Left colon (tissue), 2 donors: ENCODE data around the gene RAPSN. TPM values are rescaled to one million over a fixed set of nuclear protein-coding genes. Genes with fewer than 3 reads are reported as not detected.

Experiments
- ATAC-seq: fragments of 200-7000 bp; cut with Tn5 transposase; one replicate; pipeline ENCODE4 v1.9.1; 2020; ENCODE audit warnings: mild to moderate bottlenecking, moderate library complexity
- DNase-seq, 2 donors: peaks; one replicate each; pipeline ENCODE4 v3.0.0-alpha.2; 2020
- intact Hi-C, 2 donors: fragments of 100-400 bp; cut with DNase I in 1 of 2; cut with micrococcal nuclease in 1 of 2; formaldehyde crosslinking; loops; one replicate each; pipeline versions ENCODE4 v1.11.2 to v1.14.0; 2022; cut with DNase I, micrococcal nuclease
- microRNA-seq, 2 donors: library from miRNA; unstranded; fragments of <30 nt; microRNA quantifications; one replicate each; pipeline versions ENCODE4 v1.1.0 to v1.2.0, GENCODE V29; 2020
- total RNA-seq, 2 donors: library from RNA; stranded (reverse); fragmentation: NEBNext Ultra II Directional; extraction: Animal tissue kit (Norgen Biotek cat#: 25700); gene quantifications; one replicate each; pipeline ENCODE4 v1.2.1, GENCODE V29; 2021
- donor health status: DM: no; HTN: no; CAD: no.
- donor health status: DM: yes; HTN: yes; CAD: no.

The RAPSN gene
- total RNA-seq, 2 donors from 2014 or later = 0.61 to 0.70 TPM

DNA sequence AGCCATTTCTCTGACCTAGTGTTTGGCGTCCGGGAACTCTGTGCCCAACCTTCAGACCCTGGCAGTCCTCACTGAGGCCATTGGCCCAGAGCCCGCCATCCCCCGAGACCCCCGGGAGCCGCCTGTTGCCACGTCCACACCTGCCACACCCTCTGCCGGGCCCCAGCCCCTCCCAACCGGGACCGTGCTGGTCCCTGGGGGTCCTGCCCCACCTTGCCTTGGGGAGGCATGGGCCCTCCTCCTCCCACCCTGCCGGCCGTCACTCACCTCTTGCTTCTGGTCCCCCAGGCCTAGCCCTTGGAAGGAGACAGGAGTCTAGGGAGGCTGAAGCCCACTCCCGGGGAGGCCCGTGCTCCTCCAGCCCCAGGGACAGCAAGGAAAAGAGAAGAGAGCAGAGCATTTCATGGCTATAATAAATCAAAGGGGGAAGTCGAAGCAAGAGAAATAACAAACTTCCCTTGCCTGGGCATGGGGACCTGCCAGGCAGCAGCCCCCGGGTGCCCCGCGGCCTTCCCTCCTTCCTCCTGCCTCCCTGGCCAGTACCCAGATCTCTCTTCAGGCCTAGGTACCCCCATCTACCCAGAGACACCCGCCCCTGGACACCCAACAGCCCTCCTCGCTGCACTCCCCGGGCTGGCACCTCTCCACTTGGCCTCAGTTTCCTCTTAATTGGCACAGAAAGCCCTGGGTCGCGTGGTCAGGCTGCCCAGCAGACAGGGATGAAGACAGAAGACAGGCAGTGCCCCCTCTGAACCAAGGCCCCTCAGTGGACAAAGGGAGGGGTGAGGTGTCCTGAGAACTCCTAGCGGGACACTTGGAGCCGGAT lies 53.5 kb downstream of the RAPSN start:
- intact Hi-C loops = no loop called here

DNA sequence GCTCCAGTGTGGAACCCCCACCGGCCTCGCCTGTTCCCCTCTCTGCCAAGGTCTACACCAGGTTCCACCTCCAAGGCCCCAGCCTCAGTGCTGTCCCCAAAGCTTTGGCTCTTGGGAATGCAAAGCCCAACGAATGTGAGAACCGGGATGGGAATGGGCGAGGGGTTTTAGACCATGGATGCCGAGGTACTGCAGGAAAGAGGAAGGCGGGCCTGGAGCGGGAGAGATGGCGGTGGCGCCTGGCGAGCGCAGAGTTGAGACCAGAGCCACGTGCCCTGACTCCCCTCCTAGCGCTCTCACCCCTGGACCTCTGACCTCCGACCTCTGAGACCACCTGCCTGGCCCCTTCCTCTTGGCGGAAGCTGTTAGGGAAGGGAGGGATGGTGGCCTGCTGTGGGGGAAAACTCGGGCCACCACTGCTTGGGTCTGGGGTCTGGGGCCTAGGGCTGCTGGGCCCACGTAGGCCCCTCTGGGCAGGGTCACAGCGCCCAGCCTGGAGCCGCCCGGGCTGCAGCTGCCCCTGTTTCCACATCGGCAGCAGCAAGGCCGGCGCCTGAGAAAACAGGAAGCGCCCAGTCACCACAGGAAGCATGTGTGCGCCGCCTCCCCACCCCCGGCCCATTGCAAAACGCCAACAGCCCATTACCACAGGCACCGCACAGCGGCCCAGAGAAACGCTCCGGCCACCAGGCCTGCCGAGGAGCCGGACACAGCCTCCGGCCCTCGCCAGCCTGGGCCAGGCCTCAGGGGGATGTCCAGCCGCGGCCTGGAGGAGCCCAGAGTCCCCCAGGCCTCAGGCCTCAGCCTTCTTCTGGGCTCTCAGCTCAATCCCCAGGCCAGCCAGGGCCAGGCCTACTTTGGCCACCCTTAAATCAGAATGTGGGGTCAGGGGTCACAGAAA lies 54.4 kb downstream of the RAPSN start:
- DNase-seq (peak in 1 of 2 donors; percentile 57), ATAC-seq (peak; percentile 56)
- intact Hi-C loops = no loop called here

More for the DNA sequence above, 53.5 kb downstream of the RAPSN start:
- no peak for ATAC-seq
- DNase-seq = no peak

DNA sequence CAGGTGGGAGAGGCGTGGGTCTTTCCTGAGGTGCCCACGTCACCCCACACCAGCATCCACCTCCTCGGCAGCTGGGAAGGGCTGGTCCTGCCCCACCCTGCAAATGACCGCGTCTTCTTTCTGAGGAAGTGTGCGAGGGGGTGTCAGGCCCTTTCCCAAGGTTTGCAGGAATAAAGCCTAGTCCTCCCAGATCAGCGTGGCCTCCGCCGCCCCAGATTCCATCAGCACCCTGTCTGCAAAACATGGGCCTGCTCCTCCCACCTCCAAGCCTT lies 55.0 kb downstream of the RAPSN start:
- no peak for DNase-seq
- ATAC-seq = no peak
- intact Hi-C loops = no loop called here

DNA sequence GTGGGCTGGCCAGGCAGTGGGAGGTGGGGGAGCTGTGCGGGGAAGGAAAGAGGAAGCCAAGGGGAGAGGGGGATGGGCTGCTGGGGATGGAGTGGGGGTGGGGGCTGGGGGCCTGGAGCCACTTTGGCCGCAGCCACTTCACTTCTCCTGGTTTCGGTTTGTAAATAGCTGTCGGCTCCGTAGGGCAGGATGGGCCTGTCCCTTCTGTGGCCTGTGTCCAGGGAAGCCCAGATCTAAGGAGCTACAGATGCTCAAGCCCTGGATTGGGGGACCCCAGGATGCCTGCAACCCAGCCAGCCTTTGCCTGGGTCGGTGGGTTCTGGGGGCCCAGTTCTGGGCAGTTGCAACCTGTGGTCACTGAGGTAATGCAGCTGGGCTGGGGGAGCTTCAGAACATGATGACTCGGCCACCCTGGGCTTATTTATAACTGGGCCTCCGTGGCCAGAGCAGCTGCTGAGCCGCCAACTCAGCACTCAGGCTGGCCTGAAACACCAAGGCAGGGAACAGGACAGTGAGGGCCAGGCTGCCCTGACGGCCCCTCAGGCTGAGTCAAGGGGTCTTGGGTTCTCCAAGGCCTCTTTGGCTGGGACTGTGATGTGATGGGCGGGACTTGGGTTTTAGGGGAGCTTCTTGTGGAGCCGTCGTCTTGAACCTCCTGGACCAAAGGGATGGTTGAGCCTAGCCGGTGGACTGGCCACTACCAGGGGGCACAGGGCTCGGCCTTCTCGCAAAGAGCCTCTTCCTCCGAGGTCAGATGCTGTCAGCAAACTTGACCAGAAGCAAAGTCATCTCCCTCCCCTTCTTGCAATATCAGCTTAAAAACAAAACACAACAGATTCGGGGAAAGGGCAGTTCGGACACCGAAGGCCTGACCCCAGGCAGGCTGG lies 55.5 kb downstream of the RAPSN start:
- peak; percentile 29 for ATAC-seq
- intact Hi-C loops = no loop called here
- no peak for DNase-seq

DNA sequence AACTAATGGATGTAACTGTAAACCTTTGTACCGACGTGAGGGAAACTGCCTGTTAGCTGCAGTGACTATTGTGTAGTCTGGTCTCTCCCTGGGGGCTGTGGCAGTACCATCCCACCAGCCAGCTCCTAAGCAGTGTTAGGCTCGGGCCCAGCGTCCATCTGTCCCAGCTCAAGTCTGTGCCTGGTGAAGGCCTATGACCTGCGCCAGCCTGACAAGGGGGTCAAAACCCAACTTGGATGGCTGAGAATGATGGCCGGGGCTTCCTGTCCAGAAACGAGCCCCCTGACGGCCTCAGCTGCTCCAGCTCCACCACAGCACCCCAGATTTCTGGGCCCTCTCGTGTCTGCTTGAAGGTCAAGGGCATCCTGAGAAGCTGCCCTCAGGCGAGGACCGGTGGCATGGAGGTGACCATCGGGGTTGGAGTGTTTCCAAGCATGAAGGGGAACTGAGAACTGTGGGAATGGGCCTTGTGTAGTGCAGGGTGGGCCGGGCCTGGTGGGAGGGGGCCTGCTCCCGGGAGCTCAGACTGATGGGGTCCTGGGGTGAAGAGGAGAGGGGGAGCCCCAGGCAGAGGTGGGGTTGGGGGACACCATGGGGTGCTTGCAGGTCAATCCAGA lies 56.3 kb downstream of the RAPSN start:
- no peak for DNase-seq
- ATAC-seq = no peak
- intact Hi-C loops = no loop called here

DNA sequence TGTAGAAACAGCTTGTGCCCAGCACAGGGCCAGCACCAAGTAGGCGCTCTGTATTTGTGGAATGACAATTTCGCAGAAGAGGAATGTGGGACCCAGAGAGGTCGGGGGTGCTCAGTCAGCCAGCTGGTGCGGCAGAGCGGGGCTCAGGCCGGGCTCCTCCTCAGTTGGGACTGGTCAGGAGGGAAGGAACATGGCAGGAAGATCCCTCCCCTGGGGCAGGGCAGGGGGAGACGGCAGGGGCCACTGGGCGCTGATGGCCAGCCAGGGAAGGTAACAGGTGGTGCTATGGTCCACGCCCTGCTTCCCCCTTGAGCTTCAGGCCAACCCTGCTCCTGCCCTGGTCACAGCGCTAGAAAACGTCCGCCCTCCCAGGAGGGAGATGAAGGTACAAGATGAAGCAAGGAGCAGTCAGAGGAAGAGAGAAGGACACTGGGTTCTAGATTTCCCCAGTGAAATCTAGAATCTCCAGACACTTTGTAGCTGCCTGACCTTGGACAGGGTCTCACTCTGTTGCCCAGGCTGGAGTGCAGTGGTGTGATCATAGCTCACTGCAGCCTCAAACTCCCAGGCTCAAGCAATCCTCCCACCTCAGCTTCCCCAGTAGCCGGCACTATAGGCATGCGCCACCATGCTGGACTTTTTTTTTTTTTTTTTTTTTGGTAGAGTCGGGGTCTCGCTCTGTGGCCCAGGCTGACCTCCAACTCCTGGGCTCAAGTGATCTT lies 57.1 kb downstream of the RAPSN start:
- ATAC-seq (no peak), DNase-seq (no peak)
- intact Hi-C loops = no loop called here

DNA sequence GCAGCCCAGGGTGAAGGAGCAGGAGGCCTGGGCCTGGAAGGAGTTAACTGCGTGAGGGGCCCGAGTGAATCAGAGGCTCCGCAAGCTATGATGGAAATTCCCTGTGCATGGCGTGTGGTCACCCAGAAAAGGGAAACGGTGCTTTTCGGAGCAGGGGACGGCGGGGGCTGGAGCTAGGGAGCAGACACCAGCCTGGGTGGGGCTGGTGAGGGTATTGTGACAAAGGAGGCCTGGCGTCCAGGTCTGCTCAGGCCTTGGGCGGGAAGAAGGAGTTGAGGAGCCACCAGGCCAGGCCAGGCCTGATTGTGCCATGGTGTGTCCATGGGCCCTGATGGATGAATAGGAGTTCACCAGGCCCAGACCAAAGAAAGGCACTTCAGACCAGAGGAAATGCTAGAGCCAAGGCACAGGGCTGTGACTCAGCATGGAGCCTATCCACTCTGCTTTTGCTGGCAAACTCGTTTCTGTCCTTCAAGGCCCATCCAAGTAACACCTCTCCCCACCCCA lies 57.8 kb downstream of the RAPSN start:
- no peak for DNase-seq
- intact Hi-C loops = no loop called here
- ATAC-seq = no peak

DNA sequence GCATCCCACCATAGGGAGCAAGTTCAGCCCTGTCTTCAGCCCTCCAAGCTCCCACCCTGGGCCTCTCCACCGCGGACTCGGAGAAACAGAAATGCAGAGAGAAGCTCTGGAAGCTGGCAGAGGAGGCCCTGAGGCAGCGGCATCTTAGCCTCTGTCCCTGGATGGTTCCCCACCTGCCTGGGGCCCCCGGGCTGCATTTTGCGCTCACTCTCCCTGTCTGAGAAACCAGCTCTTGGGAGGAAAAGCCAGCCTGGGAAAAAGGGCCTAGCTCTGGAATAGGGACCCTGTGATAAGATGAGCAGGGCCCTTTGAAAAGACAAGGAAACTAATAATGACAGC lies 58.5 kb downstream of the RAPSN start:
- intact Hi-C loops = no loop called here

DNA sequence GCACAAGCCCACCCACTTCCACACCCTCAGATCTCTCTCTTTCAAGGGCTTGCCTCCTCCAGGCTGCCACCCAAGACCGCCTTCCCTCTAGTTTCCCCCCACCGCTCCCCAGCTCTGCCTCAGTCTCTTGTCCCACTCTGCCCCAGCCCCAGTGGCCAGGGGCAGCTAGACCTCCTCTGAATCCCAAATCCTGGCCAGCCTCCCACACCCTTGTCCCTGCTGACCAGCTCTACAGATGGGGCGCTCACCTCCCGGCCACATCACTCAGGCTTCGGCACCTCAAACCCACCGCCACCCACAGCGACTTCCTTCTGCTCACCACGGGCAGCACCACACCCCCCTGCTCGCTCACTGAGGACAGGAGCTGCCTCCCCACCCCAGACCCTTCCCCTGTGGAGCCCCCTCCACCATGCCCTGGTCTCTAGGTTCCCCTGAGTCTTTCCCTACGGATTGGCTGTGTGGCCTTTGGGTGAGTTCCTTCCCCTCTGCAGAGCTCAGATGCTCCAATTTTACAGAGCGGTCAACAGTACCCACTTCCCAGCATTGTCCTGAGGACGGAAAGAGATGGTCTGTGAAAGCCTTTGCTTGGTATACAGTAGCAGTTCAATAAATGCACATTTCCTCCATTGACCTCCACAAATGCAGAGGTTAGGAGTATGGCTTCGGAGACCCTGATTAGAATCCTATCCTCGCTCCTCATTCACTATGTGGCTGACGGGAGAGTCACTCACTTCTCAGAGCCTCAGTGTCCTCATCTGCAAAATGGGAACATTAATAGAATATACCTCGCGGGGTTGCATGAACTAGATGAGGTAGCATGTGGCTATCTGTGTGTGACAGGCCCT lies 59.1 kb downstream of the RAPSN start:
- ATAC-seq = no peak

More for the DNA sequence above, 58.5 kb downstream of the RAPSN start:
- no peak for DNase-seq
- no peak for ATAC-seq

DNA sequence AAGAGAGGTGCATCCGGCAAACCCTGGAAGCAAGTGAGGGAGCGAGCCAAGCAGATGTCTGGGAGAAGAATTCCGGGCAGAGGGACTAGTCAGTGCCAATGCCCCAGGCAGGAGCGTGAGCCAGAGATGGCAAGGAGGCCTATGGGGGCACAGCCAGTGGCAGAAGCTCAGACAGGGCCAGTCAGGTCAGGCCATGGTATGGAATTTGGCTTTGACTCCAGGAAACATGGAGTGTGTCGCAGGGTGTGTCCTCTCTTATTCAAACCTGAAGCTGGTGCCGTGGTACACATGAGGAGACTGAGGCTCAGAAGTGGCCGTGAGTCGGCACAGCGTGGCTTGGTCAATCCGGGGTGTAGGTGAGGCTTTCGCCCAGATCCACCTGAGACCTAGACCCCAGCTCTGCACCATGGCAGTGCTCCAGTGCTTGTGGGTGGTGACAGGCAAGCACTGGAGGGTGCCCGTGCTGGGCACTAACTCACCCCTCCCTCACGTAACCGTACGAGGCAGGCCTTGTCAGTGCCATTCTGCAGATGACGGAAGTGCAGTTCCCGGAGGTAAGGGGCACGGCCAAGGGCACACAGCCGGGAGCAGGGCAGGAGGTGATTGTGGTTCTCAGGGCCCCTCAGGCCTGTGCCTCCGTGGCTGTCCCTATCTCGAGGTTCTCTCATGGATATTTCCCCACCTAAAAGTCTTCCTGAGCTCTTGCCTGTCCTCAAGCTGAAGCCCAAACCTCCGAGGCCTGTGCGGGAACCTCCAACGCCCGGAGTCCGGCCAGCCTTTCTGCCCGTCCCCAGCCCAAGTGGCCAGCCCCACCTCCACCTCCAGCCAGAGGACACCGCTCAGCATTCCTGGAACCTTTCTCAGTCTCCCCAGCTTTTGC lies 60.0 kb downstream of the RAPSN start:
- no peak for DNase-seq
- ATAC-seq = no peak
- intact Hi-C loops = no loop called here

More for the DNA sequence above, 59.1 kb downstream of the RAPSN start:
- DNase-seq = no peak
- intact Hi-C loops = no loop called here

DNA sequence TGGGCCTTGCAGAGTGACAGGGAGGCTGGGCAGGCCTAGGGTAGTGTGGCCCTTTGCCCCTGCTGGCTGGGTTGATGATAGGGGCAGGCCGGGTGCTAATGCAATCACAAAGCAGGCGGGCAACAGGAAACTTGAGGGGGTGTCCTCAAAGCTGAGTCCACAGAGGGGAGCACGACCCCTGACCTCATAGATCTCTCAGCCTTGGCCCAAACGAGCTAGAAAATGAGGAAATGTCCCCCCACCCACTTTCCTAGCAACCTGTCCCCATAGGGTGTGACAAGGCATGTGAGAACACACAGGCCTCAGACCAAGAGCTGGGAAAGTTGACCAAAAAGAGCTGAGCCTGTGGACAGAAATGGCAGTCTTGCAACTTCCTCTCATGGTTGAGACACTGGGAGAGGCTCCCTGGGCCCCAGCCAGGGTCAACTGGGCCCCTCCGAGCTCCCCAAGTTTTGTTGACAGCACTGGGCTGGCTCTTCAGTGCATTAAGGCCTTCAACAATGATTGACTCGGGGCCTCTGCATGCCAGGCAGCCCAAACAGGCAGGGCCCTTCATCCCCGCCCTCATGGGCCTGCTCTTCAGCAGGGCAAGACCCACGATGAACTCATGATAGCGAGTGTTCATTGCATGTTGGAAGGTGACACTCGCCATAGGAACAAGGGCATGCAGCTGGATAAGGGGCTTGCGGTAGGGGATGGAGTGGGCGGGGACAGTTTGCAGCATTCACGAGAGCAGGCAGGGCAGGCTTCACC lies 60.8 kb downstream of the RAPSN start:
- DNase-seq (no peak), ATAC-seq (no peak)
- intact Hi-C loops = no loop called here

Small RNAs within 50 kb of the gene (microRNA-seq; reads per million reads assigned to microRNA genes)
- gene MIR4487 = 0 reads per million in 2 donors

Other genes with a start within 250 kb of the RAPSN start
- 10 to 100 TPM; 24.7 to 37.7 TPM for gene DDB2, start 234.2 kb downstream of the RAPSN start, total RNA-seq
- gene ACP2, start 200.3 kb downstream of the RAPSN start, total RNA-seq = 10 to 100 TPM; 47.8 to 53.5 TPM
- gene NR1H3, start 191.1 kb downstream of the RAPSN start, total RNA-seq = 10 to 100 TPM; 52.1 to 58.2 TPM
- gene MADD, start 179.0 kb downstream of the RAPSN start, total RNA-seq = 10 to 100 TPM; 50.8 to 61.6 TPM
- gene MYBPC3, start 96.4 kb downstream of the RAPSN start, total RNA-seq = not detected
- 10 to 100 TPM in 1 of 2 donors, 1 to 10 TPM in 1; 5.0 to 15.8 TPM for gene SPI1, start 70.6 kb downstream of the RAPSN start, total RNA-seq
- gene SLC39A13, start 40.5 kb downstream of the RAPSN start, total RNA-seq = 10 to 100 TPM; 17.9 to 20.2 TPM
- 10 to 100 TPM; 74.8 to 82.5 TPM for gene PSMC3, start 22.7 kb downstream of the RAPSN start, total RNA-seq
- gene CELF1, start 104.0 kb upstream of the RAPSN start, total RNA-seq = 10 to 100 TPM; 70.6 to 93.1 TPM
- gene PTPMT1, start 116.5 kb upstream of the RAPSN start, total RNA-seq = 10 to 100 TPM; 28.9 to 29.5 TPM
- gene KBTBD4, start 129.8 kb upstream of the RAPSN start, total RNA-seq = 10 to 100 TPM; 11.7 to 14.9 TPM
- gene NDUFS3, start 129.9 kb upstream of the RAPSN start, total RNA-seq = 100 to 1,000 TPM; 180 to 246 TPM
- under 1 TPM in 1 of 2 donors, not detected in 1; 0.42 TPM for gene FAM180B, start 137.5 kb upstream of the RAPSN start, total RNA-seq
- gene C1QTNF4, start 145.3 kb upstream of the RAPSN start, total RNA-seq = under 1 TPM; 0.34 to 0.53 TPM
- 100 to 1,000 TPM; 131 to 155 TPM for gene MTCH2, start 193.4 kb upstream of the RAPSN start, total RNA-seq